NCI-H82 (cell line): Measurements from ENCODE around the gene SORCS3.

Experiments used
- DNase-seq: peaks from one replicate; lab custom pipeline; 2025; lab: John Stamatoyannopoulos, UW

SORCS3 gene

DNA sequence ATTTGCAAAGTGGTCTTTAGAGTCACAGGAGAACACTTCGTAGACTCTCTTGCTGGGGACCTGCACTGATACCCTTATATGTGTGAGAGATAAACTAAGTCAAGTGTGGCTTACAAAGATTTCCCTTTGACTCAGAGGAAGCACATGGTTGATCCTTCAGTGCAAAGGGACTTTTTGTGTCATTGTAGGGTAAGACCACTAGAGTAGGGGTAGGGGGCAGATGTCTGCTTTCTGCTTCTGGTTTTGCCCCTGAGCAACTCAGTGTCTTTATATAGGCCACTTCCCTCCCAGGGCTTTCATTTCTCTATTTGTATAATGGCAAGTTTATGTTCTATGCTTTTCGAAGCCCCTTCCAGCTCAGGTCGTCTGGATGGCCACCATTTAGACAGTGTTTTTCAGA lies 281.7 kb downstream of the SORCS3 start:
- no peak for DNase-seq

DNA sequence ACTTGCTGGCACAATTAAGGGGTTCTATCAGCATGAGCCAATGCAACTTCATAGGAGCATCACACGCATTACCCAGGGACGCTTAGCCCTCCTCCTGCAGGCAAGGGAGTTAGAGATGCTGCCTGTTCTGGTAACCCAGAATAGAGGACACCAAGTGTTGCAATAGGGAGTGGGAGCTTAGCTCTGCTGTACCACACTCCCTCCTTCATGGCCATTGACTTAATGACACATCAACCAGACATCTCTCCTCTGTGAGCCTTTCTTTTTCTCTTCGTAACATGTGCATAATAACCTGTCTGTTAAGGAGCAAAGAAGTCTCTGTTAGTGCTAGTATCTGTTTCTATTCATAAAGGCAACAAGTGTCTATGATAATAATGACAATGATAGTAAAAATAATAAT lies 282.4 kb downstream of the SORCS3 start:
- DNase-seq, result no peak

DNA sequence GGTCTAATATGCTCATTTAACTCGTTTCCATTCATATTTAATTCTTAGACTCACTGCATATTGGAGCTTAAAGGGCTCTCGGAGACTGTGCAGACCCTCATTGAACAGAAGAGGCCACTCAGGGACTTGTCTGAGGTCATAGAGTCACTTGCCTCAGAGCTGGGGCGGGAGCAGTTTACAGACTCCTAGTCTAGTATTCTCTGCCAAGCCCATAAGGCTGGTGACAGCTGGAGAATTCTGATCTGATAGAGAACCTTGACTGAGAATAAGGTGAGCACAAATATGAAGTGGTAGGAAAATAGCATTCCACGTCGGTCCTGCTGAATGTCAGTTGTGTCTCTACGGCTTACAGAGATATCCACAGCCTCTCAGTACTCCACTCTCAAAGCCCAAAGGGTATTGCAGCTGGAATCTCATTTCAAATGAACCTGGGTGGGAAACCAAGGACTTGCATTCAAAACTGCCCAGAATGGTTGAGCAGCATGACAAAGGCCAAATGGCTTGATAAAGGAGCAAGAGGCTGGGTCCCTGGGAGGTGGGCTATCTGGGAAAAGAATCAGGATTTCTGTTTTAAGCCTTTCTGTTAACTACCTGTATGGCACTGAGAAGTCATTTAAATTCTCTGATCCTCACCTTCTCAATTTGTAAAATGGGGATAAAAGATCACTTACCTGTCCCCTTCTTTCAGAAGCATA lies 283.2 kb downstream of the SORCS3 start:
- no peak for DNase-seq

DNA sequence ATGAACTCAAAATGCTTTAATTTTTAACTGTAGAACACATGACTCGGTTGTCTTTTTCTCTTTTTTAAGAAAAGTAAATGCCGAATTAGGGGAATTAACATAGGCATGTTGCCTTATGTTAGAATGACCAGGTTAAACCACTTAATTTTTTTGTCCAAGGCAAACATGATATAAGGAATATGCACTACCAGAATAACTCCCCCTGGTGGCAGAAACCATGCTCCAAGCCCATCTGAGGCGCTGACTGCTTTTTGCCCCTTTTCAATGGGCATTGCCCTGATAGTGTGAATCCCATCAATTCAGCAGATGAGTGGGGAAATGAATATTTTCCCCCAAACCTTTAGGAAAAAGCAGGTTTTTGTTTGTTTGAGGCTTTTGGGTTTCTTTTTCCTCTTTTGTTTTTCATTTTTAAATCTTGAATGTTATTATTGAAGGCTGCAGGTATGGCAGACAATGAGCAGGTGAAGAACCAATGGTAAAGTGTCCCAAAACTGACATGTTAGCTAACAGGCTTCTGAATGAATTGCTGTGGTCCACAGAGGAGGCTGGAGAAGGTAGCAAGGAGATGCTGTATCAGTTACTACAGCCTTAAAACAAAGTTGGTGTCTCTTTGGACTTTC lies 284.3 kb downstream of the SORCS3 start:
- DNase-seq, result peak; percentile 74

DNA sequence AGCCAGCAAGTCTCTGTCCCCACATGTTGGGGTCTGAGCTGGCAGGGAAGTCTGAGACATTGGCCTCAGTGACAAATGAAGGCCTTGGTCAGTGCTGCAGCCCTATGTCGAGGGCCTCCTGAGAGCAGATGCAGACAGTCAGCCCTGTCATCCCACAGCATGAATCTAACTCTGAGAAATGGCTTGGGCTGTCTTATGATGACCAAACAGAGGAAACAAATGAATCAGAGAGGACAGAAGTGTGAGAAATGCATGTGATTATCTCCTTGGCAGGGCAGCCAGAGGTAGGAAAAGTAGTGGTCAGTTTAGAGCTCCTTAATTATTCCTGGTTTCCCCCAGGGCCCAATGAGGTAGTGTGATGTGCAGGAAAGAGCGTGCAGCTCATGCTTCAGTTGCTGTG lies 287.6 kb downstream of the SORCS3 start:
- no peak for DNase-seq

DNA sequence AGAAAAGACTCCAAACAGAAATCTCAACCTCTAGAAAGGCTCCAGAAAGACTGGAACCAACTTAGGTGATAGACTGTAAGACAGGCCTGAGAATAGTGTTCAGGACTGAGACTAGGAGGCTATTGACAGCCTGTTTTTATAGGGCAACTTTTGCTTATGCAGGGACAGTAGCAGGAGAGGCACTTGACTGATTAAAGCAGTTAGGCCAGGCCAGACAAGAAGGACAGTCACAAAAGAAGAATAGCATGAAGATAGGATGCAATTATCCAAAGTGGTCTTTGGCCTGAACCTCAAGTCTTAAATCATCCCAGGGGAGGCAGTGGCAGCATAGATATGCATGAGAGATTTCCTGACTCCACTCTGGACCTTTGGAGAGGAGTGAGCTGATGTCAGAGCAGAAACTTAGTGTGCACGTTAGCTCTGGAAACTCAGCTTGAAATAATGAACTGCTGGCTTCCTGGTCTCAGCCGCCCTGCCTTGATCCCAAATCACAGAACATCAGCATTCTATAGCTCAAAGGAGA lies 290.6 kb downstream of the SORCS3 start:
- DNase-seq, result no peak

DNA sequence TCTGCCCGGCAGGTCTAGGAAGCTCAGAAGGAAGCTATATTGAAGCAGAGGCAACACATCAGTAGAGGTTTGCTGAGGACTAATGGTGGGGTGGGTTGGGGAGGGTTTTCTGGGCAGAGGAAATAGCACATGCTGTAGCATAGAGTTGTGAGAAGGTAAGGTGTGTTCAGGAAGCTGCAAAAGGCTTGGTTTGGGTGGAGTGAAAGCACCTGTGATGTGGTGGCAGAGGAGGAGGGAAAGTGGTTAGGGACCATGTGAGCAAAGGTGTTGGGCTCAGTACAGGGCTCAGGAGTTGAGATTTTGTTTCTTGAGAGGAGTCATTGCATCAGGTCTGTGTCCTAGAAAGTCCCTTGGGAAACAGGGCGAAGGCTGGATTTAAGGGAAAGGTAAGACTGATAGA lies 294.6 kb downstream of the SORCS3 start:
- DNase-seq, result no peak

DNA sequence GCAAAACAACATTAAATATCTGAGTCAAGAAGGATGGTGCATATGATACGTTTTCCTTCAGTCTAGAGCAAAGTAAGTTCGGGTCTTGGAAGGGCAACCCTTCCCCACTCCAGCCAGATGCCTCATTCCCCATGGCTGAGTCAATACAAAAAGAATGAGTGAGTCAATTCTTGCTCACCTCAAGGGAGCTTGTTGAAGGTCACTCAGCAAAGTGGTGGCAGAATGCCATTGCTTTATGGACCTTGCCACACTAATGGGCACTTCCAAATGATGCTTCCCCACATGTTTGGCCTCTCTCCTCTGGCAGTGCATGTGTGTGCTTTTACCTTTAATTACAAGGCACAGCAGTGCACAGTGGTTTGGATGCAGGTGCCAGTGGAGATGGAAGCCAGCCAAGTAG lies 296.5 kb downstream of the SORCS3 start:
- DNase-seq, result no peak

DNA sequence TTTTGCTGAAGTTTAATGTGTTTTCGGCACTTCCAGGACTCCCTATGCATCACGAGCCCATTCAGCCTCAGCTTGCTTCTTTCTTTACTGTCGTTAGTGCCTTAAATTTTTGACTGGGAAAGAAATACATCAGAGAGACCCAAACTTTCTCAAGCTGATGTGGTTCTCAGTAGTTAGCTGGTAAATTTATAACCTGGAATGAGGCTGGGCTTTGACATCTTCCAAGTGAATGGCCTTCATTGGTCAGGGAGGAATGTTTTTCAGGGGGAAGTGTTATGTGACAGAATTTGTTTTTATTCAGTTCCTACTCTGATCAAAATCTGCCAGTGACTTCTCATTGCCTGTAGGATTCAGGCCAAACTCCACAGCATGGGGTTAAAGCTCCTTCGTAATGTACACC lies 296.9 kb downstream of the SORCS3 start:
- DNase-seq, result no peak

DNA sequence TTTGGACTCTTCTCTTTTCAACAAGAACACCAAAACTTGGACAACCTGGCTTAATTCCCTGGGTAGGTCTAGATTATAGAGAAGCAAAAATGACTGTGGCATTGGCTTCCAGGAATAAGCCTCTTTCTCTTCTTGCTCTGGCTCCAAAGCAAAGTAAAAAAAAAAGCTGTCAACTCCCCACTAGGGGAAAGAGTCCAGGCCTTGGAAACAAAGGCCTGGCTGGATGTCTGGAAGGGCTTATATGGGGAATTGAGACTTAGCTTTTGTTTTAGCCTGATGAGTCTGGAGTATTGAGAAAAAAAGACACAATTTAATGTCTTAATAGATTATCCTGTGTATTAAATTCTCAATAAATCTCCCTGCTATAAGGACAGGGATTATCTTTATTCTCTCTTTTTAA lies 300.6 kb downstream of the SORCS3 start:
- no peak for DNase-seq

DNA sequence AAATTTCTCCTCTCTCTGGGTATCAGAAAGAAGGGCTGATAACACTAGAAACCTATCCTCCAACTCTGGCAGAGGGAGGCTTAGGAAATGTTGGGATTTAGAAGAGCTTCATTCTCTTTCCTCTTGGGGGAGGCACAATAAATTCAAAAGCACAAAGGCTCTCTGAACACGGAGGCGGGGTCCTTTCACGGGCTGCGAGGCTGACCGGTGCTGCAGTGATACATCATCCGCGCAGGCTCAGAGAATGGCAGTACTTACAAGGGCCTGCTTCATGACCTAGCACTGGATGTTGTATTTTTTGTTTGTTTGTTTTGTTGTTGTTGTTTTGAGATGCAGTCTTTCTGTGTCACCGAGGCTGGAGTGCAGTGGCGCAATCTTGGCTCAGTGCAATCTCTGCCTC lies 306.2 kb downstream of the SORCS3 start:
- DNase-seq, result no peak

DNA sequence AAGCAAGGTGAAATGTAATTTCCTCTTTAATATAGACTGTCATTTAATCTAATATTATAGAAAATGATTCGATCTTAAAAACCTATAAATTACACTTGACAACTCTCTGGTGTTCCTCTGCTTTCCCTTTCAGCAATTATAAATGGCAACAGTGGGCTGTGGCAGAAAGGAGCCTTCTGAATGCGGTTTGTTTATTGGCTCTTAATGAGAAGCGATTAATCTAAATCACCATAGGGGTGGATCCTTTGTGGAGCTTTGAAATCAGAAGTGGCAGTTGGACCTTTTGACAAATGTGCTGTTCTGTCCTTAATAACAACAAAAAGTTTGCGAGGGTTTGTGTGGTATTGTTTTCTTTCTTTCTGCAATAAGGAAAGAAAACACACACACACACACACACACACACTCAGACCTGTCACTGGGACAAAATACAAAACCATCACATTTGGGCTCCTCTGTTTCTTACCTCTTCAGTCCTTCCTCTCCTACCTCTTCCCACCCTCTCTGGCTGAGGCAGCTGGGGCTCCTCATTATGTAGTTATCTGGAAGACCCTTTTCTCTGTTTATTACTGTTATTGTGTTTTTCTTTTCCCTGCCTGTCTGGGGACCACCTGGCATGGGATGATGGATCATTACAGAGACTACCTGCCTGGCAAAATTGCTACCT lies 316.2 kb downstream of the SORCS3 start:
- DNase-seq, result no peak

DNA sequence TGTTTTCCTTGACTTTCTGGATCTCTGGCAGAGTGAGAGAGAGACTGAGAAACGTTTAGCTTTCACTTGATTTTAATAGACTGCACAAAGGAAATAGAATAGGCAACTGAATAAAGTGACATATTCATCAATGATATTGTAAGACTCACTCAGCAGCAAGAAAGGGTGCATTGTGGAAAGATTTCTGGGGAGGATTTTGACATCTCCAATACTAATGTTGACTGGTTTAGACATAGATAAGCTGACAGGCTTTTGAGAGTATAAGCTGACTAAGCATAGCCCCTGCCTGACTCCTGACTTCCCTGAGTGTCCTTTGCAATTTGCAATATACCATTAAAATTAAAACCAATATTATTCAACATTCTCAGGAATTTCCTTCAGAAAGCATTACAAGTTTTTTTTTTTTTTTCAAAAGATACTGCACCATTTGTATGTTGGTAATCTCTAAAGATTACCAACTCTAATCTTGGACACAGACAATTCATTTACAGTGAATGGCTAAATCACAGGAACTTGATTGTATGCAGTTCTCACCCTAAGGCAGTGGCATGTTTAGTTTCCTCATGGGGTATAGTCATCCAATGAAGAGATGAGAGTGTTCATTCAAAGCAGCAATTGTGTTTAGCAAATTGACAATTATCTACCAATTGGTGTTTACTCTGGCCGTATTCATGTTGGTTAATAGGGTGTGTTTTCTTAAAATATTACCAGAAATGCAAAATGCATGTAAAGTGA lies 325.6 kb downstream of the SORCS3 start:
- no peak for DNase-seq

DNA sequence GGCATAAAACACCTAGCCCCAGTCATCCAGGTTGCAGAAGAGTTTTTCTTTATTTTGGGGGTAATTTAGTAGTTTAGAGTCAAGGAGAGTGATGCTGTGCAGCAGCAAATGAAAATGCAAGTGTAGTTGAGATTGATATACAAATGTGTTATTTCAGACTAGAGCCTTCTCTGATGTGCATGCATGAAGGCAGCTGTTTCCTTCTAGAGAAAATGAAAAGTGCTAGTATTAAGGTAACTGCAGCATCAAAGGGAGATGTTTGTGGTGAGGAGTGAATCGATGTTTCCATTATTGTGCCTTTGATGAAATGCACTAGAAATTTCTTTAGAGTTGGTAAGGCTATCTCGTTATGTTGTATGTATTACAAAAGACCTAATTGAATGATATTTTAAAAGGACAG lies 339.3 kb downstream of the SORCS3 start:
- DNase-seq, result no peak

DNA sequence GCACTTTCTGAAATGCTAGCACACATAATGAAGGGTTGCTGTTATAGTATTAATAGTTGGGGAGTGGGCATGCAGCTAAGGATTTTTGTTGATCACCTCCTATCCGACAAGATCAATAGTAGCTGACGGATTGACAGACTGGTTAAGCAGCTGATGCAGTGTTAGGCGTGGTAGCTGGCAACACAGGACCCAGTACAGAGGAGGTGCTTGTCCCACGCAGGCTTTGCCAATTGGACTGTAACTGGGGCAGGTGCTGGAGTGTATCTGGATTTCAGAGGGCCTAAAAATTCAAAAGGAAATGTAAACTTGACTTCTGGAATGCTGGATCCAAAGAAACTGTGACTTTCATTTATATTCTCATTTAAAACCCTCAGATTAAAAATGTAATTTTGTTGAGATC lies 340.9 kb downstream of the SORCS3 start:
- no peak for DNase-seq

DNA sequence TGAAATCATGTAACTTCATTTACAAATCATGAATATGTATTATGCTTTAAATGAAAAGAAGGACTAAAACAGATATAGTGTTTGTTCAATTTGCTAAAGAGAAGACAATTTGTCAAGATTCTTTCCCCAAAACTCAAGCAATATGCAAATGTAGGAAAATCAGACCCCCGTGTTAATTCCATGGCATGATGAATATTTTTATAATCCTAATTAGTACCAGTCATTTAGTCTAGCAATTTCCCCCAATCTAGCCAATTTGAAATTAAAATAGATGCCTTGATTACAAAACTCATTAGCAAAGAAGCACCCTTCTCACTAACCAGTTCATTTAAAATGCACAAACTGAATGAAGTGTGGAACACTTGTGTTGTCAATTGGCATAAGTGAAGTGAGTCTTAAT lies 347.6 kb downstream of the SORCS3 start:
- DNase-seq, result no peak

DNA sequence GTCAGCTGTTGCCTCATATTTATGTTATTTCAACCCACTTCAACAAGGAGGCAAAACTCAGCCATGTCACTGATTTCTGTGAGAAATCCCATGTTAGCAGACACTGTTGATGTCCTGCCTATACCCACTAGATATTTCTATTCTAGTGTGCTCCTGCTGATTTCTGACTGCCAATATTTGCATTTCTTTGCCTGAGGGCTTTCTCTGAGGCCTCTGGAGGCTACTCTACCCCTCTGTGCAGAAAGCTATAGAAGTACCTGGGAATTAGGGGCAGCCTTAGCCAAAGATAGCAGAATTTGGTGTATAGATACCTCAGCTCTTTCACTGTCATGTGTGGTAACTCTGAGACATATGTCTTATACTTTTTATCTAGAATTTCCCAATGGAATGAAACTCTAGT lies 348.8 kb downstream of the SORCS3 start:
- no peak for DNase-seq

DNA sequence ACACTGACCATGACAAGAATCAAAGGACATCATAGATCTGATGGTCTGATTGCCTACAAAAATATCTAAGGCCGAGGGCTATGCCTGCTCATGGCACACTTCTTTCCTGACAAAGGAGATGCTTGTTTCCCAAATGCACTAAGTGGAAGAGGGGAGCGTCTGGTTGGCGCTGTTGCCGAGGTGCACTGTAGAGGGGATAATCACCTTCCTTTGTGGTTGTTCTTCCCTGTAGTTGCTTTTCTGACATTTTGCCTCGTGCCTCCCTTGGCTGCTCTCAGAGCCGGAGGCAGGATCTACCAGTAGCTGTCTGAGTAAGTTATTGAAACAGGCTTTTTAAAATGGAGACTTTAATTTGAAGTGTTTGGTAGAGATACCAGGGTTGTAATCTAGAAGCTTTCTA lies 352.0 kb downstream of the SORCS3 start:
- DNase-seq, result no peak

DNA sequence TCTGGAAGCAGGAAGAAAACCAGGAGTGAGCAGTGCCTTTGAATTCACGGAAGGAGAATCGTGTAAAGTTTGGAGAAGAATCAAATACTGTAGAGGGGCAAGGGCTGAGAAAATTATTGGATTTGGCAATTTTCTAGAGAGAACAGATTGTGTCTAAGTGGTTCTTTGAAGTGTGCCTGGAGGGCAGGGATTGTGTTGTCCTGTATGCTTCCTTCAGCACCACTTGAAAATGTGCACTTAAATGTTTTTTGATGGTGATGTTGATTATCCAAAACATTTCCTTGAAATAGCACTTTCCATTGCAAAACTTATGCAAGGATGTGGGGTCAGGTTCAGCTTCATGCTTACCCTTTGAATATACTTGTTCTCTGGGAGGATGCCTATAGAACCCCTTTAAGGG lies 360.2 kb downstream of the SORCS3 start:
- DNase-seq, result no peak

DNA sequence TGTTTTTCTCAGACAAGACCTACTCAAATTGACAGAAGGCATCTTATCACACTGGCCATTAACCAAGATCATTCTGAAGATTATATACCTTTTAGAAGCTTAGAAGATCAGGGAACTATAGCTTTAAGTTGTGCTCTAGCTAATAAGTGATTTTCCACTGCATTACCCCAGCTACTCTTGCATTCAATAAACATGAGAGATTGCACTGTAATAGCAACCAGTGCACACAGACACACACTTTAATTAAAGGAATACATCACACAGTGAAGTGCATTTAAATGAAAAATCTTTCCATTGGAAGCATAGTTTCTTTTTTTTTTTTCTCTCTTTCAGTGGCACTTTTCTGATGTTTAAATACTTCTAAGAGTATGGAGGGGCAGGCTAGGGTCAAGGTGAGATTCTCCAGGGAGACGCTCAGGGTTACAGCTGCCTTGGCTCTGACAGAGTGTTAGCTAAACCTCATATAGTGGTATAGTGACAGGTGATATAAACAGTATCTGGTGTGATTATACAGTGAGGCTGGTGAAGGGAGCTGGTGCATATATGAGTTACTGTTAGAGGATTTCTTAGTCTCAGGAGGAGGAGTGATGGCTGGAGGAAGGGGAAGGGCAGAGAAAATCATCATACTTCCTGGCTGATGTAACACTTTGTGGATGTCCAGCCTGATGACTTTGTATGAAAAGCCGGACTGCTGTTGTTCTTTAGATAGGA lies 369.5 kb downstream of the SORCS3 start:
- DNase-seq, result no peak

DNA sequence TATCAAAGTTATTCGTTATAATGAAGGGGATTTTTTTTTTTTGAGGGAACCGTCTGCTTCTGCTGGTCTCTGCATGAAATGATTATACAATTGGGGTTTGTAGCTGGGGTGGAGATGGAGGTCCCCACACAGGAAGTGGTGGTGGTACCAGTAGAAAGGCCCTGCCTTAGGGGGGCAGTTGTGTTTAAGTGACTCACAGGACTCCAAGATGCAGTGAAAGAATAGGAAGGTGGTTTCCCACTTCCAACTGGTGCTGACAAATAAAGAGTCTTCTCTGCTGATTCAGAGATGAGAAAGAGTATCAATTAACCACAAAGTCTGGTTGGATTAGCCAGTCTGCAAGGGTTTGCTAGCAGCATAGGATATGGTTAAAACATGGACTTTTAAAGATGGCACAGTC lies 376.0 kb downstream of the SORCS3 start:
- DNase-seq, result no peak

DNA sequence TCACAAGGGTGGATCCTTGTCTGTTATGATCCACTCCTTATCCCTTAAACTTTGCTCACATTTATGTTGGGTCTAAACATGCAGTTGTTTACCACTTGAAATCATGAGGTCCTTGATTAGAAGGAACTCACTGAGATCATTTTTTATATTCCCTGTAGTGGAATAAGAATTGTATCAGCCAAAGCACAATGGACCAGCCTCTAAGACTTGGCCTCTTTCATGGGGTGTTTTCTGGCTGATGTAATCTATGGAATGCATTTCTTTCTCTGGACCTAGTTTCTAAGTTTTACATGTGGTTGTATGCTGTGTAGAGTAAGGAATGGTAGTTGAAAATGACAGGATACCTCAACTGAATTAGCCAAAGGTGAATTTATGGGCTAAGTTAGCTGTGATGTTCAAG lies 376.6 kb downstream of the SORCS3 start:
- DNase-seq, result no peak
